ENCODE measurements around the gene CTBS.

The CTBS gene

DNA sequence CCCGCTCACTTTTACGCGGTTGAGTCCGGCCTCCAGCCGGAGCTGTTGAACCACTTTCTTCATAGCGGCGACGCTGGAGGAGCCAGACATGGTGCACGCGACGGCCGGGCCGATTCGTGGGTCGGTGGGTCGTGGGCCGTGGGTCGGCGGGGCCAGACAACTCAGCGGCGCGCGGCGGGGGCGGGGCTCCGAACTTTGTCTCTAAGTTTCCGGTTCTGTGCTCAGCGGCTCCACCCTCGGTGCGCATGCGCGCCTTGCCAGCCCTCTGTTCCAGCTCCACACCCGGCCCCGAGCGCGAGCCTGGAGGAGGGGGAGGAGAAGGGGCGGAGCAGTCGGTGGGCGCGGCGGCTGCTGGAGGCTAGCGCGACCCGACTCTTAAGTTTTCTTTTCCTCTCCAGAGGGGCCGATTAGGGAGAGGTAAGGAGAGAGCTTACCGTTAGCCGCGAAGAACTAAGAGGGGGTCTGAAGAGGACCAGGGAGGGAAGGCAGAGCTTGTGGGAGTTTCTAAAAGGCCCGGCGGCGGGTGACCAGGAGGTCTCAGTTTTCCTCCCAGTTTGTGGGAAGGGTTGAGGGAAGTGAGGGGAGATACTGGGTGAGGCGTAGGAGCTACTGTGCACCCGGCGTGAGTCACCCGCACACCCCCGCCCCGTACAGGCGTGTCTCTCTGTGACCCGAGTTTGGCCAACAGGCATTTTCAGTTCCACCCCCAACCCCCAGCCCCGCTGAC lies 68.1 kb downstream of the CTBS start, which contains the start of the genes GNG5 and SPATA1:
Gene GNG5, minus strand, starts transcription at position 580 of the 727 bp plus-strand sequence. Its CDS starts 490 bp downstream, at position 90.
Gene SPATA1, plus strand, starts transcription at position 385 of the 727 bp plus-strand sequence. CDS start 9,974 bp downstream, outside the sequence.
- DNase-seq (ENCODE audit: low spot score): peak; percentile 92

DNA sequence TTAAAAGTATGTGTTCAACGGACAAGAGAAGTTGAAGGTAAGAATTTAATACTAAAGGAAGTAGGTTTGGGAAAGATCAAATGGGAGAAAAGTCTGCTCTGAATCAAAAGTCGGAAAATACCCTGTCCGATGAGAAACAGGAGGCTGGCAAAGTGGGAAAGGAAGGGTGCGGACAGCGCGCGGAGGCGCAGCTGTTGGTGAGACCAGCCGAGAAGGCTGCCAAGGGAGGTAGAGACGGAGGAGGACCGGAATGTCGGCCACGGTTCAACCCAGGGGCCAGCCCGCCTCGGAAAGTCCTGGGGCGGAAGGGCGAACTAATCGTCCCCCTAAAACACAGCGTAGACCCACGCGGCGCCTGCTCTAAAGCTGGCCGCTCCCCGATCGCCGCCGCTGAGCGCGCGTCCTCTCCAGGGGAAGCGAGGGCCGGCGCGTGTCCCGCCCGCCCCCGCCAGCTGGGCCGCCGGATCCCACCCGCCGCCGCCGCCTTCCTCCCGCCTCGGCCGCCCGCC lies 68.7 kb downstream of the CTBS start:
- DNase-seq (ENCODE audit: low spot score): peak; percentile 26

- peak; percentile 12 for DNase-seq (ENCODE audit: low spot score)
Observed at GRCh38 chr1:84504580-84505492, 69.4 kb downstream of the CTBS start.

GRCh38 chr1:84502927-84503326 lies 71.3 kb downstream of the CTBS start:
- no peak for DNase-seq (ENCODE audit: low spot score)
